PFSK-1 (cell line): ENCODE measurements around the gene RGS6.

ENCODE experiments used
- FOXP2 ChIP-seq: optimal IDR thresholded peaks from 2 replicates; pipeline ENCODE3; 2011; ENCODE audit warnings: borderline replicate concordance, control low read depth, inconsistent platforms; ENCODE audit not compliant: insufficient read depth; ENCODE audit errors: extremely low read length, extremely low read depth
- SIN3A ChIP-seq: IDR thresholded peaks from 2 replicates; pipeline ENCODE4 v1.6.1; 2012; ENCODE audit warnings: mild to moderate bottlenecking, low read length, moderate library complexity, borderline replicate concordance; ENCODE audit not compliant: insufficient read depth
- TAF1 ChIP-seq: IDR thresholded peaks from 2 replicates; pipeline ENCODE4 v1.6.1; 2012; ENCODE audit warnings: low read length, control low read depth, borderline replicate concordance; ENCODE audit not compliant: insufficient read depth
- TF ChIP-seq, protein P1 (sequence below), 2 experiments: IDR thresholded peaks; 2 replicates each; pipeline versions ENCODE4 v1.6.1 to v1.8.0; 2011 to 2012; ENCODE audit warnings: low read depth in 2 of 2, low read length in 2 of 2, control low read depth in 1 of 2, inconsistent platforms in 1 of 2, mild to moderate bottlenecking in 1 of 2, moderate library complexity in 1 of 2; ENCODE audit not compliant: insufficient read depth in 1 of 2

GRCh38 chr14:72169521-72169920, 237.3 kb downstream of the RGS6 start:
- TF ChIP-seq FOXP2 (no peak), TAF1 (no peak), SIN3A (no peak)
- TF ChIP-seq, protein P1, sequence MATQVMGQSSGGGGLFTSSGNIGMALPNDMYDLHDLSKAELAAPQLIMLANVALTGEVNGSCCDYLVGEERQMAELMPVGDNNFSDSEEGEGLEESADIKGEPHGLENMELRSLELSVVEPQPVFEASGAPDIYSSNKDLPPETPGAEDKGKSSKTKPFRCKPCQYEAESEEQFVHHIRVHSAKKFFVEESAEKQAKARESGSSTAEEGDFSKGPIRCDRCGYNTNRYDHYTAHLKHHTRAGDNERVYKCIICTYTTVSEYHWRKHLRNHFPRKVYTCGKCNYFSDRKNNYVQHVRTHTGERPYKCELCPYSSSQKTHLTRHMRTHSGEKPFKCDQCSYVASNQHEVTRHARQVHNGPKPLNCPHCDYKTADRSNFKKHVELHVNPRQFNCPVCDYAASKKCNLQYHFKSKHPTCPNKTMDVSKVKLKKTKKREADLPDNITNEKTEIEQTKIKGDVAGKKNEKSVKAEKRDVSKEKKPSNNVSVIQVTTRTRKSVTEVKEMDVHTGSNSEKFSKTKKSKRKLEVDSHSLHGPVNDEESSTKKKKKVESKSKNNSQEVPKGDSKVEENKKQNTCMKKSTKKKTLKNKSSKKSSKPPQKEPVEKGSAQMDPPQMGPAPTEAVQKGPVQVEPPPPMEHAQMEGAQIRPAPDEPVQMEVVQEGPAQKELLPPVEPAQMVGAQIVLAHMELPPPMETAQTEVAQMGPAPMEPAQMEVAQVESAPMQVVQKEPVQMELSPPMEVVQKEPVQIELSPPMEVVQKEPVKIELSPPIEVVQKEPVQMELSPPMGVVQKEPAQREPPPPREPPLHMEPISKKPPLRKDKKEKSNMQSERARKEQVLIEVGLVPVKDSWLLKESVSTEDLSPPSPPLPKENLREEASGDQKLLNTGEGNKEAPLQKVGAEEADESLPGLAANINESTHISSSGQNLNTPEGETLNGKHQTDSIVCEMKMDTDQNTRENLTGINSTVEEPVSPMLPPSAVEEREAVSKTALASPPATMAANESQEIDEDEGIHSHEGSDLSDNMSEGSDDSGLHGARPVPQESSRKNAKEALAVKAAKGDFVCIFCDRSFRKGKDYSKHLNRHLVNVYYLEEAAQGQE (IDR thresholded peaks at IDR 0.05; ENCODE audit: insufficient read depth in 1 of 2, low read depth in 2 of 2, low read length in 2 of 2), result no peak
